ENCODE data around the gene BMI1.

DNA sequence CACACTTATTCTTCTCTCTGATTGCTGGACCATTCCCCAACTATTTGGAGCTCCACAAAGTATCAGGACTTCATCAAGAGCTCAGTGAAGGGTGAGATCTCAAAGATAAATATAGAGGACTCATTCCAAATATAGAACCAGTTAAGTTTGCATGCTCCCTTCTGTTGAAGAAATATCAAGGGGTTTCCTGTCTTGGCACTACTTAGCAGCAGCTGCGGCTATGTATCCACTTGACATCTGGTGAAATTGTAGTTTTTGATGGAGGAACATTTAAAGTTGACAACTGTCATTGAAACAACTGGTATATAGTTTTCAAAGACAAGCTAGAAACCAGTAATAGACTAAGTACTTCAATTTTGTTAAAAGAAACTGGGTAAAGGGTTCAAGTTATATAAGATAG lies 23.4 kb downstream of the BMI1 start:
- TF ChIP-seq, protein P1, sequence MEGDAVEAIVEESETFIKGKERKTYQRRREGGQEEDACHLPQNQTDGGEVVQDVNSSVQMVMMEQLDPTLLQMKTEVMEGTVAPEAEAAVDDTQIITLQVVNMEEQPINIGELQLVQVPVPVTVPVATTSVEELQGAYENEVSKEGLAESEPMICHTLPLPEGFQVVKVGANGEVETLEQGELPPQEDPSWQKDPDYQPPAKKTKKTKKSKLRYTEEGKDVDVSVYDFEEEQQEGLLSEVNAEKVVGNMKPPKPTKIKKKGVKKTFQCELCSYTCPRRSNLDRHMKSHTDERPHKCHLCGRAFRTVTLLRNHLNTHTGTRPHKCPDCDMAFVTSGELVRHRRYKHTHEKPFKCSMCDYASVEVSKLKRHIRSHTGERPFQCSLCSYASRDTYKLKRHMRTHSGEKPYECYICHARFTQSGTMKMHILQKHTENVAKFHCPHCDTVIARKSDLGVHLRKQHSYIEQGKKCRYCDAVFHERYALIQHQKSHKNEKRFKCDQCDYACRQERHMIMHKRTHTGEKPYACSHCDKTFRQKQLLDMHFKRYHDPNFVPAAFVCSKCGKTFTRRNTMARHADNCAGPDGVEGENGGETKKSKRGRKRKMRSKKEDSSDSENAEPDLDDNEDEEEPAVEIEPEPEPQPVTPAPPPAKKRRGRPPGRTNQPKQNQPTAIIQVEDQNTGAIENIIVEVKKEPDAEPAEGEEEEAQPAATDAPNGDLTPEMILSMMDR (IDR thresholded peaks at IDR 0.05), result no peak
- TF ChIP-seq POLR2A (IDR thresholded peaks at IDR 0.05), result no peak

All from esophagus squamous epithelium (tissue), 4 donors.